RKO (cell line): ENCODE measurements around the gene RNF166.

Experiments
- DNase-seq: peaks from one replicate; pipeline ENCODE4 v3.0.0-alpha.2; 2016; ENCODE audit warnings: low spot score

The RNF166 gene

DNA sequence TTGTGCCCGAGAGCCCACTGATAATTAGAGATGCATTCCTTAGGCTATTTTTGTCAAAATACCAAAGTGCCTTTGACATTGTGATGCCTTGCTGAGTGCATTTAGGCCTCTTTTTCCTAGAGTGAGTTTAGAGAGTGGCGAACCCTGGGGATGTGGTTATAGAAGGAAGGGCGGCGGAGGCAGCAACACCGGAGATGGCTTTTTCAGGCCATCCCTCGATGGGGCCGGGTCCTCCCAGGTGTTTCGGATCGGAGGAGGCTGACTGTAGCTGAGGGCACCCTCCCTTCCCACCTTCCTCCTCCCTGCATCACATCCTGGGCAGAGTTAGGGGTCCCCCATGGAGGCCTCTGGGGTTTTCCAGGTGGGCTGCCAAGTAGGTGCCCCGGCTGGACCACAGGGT lies 13.3 kb downstream of the RNF166 start:
- no peak for DNase-seq

DNA sequence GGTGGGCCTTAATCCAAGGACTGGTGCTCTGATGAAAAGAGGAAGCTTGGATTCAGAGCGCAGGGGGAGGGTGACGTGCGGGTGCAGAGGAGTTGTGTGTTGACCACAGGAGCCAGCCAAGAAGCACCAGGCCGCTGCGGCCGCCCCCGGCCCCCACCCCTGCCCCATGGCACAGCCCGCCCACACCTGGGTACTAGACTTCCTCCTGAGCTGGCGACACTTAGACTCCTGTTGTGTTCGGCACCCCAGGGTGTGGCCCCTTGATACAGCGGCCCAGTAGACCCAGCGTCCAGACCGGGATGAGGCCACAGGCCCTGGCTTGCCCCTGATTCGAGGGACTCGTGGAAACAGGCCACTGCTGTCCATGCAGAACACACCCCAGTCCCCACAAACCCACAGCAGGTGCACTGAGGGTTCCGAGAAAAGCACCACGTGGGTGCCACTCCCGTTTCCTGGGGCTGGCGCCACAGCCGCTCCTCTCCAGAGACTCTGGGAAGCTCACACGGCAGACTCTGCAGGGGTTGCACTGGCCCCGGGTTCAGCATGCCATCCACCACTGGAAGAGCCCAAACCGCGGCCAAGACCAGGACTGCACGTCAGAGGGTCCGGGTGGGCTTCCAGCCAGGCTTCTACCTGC lies 14.2 kb downstream of the RNF166 start:
- no peak for DNase-seq

DNA sequence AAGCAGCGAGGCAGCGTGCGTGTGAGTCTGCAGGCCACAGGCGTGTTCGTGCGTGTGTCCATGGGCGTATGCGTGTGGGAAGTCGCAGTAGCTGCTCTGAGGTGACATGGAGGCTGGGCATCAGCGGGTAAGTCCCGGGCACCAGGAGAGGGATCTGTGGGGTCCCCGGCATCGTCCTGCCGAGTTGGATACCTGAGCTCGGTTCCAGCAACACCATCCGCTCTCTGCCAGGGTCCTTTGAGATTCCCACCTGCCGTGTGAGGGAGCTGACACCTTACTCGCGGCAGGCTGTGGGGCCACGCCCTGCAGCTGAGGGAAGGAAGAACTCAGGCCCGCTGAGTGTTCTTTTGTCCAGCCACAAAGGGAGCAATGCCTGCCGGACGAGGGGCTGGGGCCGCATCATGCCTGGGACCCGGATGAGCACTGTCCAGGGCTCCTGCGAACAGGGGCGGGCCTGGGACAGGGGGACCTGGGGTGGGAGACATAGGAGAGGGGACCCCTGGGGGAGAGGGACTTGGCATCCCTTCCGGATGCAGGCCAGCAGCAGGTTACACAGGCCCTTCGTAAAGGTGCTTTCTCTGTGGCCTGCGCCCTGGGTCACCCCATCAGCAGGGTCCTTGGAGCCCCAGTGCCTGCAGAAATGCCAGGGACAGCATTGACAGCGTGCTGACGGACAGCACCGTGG lies 14.9 kb downstream of the RNF166 start:
- no peak for DNase-seq

DNA sequence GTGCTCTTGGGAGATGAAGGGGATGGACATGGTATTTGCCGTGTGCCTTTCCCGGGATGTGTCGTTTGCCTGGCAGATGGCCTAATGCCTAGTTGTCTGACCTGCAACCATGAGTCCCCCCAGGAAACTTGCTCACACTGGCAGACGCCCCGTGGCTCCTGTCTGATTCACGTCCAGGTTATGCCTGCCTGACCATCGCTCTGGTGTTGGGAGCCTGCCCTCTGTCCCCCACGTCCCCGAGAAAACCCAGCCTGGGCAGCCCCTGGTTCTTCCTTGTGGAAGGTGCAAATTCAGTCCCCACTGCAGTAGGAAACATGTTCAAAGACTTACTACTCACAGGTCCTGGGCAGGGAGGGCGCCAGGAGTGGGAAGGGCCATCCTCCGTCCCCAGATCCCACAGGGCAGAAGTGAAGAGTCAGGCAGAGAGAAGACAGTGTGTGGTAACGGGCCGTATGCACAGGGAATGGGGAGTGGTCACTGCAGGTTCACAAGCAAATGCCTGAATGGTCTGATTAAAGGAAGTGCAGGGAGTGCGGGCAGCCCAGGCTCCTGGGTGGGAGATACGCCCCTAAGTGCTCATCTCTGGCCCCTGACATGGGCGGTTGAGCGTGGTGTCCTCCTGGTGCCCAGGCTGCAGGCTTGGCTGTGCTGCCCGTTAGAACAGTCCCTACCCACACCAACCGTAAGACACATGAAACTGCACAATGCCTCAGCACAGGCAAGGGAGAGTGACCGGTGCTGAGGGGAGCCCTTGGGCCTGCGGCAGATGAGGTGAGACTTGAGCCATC lies 15.7 kb downstream of the RNF166 start:
- DNase-seq, result no peak

DNA sequence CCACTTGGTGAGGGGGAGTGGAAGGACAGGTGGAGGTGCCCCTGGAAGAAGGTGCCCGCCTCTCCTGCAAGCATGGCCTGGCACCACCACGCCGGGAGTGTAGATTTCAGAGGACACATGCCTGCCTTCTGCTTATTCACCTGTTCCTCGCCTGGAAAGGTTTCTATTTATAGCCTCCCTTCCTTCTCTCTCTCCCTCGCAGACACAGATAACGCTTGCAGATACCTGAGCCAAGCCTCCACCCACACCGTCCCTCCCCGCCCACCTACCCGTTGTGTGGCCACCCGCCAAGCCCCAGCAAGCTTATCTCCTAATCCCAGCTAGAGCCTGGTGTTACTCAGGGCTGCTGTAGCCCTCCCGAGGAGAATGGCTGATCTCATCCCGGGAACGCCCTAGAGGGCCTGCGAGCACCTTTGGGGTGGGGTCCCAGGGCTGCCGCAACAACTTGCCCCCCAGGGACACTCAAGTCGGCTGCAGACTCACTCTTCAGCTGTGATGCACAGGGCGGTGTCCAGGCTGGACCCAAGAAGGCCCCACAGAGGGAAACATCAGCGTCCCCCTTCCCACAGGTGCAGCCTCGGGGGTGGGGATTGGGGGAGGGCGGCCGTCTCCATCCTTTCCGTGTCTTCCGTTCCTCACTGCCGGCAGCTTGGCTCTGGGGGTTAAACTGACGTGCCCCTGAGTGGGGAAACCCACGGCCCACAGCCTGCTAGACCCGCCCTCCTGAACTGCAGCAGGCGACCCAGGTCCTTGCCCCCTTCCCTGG lies 18.0 kb downstream of the RNF166 start:
- no peak for DNase-seq

DNA sequence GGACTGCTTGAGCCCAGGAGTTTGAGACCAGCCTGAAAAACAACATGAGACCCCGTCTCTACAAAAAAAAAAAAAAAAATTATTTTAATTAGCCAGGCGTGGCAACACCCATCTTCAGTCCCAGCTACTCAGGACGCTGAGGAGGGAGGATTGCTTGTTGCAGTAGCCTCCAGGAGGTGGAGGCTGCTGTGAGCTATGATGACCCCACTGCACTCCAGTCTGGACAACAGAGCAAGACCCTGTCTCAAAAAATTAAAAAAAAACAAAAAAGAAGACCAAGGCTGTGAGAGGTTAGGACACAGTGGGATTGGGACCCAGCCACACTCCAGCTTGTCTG lies 18.6 kb downstream of the RNF166 start:
- no peak for DNase-seq

GRCh38 chr16:88687254-88687576 lies 19.0 kb downstream of the RNF166 start:
- DNase-seq, result no peak

DNA sequence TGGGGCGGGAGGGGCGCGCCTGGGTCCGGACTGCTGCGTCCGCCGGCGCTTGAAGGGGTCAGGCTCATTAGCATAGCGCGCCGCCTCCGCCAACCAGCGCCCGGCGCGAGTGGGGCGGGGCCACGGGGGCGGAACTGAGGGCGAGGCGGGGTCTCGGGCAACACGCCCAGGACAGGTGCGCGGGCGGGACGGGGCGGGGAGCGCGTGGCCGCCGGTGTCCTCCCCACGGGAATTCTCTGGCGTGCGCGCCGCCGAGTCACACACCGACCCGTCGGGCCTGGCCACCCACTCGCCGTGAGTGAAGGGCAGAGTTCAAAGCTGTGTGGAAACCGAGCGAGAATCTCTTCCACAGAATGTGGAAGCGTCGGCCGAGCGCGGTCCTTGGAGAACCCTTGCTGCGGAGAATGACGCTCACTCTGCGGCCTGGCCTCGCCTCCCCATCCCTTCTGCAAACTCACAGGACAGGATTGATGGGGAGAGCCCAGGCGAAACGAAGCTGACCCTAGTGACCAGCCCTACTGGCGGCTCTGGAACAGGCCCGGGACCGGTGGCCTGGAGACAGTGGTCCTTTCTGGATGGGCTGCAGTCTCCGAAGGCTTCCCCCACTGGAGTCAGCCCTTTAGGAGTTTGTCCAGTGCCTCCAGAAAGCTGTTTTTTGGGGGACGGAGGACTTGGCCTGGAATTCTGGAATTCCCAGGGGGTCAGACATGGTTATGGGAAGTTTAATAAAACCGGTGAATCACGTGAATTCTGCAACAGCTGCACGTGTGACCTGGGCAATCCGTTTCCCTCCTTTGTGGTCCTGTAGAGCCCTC lies 19.6 kb downstream of the RNF166 start, which contains the start of gene SNAI3:
Gene SNAI3 (minus strand): TSS at position 69 of the 815 bp plus-strand sequence. CDS start 101 bp downstream, outside the sequence.
- DNase-seq, result peak; percentile 80

DNA sequence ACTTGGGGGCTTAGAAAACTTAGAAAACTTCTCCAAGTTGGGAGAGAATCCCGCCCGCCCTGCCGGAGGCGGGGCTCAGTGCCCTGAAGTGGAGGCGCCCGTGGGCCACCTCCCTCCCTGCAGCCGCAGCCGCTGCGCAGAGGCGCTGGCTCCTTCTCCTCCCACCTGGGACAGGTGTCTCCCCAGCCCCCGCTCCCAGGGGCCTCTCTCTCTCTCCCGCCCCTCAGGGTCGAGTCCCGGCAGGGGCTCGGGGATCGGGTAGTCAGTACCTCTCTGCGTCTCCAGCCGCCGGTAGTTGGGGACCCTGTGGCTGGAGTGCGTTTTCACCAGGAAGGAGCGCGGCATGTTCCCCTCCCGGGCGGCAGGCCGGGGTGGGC lies 20.2 kb downstream of the RNF166 start:
- DNase-seq, result no peak

DNA sequence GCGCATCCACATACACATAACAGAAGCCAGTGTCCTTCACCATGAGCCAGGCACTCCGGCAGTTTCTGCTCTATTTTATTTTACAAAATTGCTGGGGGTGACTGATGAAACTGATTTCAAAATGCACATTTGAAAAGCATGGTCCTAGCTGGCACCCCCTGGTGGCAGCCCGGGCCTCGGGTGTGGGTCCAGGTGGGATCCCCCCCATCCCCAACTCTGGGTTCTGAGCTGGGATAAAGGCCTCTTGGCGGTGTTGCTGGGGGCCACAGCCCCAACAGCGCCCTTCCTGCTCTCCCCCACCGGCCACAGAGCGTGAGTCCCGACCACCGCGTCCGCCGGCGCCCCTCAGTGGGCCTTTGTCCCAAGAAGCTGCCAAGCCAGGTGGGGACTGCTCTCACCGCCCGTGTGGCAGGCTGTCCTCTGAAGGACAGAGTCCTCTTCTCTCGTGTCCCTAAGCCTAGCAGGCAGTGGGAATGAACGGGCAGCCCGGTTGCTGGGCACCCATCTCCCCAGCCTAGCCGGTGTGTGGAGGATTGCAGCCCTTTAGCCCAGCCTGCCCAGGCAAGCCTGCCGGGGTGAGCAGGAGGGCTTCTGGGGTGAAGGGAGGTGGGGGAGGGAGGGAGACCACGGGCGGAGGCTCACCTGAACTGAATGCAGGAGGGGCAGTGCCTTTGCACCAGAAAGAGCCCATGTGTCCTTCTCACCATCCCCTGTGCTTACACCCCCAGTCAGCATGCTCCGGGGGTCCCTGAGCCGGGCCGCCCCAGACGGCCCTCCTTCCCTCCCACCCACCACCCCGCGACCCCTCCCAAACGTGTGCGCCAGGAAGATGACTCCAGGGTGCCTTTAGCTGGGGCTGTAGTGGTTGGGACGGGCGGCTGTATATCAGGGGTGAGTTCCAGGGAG lies 20.8 kb downstream of the RNF166 start:
- peak; percentile 56 for DNase-seq

DNA sequence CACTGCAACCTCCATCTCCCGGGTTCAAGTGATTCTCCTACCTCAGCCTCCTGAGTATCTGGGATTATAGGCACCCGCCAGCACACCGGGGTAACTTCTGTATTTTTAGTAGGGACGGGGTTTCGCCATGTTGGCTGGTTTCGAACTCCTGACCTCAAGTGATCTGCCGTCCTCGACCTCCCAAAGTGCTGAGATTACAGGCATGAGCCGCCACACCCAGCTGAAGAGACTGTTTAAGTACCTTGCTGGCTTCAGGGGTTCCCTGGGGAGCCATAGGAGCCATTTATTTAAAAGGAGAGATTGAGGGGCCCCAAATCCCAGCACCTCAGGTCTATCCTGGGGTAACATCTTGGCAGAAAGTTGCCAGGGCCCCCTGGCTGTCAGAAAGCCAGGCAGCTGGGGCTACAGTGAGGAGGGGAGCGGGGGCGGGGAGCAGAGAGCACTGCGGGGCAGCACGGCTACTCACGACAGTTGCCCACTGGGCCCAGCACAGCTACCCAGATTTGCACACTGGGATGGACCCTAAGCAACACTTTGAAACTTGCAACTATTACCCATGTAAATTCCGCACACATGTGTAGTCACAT lies 21.5 kb downstream of the RNF166 start:
- DNase-seq, result no peak

- DNase-seq, result no peak
These were observed 24.3 kb downstream of the RNF166 start for GRCh38 chr16:88681709-88682451.

- no peak for DNase-seq
These were observed 25.0 kb downstream of the RNF166 start for GRCh38 chr16:88681084-88681680.

DNA sequence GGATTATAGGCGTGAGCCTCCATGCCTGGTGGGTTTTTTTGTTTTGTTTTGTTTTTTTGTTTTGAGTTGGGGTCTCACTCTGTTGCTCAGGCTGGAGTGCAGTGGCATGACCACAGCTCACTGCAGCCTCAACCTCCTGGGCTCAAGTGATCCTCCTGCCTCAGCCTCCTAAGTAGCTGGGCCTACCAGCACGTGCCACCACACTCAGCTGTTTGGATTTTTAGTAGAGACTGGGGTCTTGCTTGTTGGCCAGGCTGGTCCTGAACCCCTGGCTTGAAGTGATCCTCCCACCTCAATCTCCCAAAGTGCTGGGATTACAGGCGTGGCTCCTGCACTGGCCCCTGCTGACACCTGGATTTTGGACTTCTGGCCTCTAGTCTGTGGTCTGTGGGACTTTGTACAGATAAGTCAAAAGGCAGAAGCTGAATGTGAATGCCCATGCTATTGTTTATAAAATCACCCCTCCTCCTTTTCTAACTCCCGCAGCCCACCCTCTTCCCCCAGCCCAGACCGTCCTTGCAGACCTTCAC lies 25.6 kb downstream of the RNF166 start:
- DNase-seq, result no peak

DNA sequence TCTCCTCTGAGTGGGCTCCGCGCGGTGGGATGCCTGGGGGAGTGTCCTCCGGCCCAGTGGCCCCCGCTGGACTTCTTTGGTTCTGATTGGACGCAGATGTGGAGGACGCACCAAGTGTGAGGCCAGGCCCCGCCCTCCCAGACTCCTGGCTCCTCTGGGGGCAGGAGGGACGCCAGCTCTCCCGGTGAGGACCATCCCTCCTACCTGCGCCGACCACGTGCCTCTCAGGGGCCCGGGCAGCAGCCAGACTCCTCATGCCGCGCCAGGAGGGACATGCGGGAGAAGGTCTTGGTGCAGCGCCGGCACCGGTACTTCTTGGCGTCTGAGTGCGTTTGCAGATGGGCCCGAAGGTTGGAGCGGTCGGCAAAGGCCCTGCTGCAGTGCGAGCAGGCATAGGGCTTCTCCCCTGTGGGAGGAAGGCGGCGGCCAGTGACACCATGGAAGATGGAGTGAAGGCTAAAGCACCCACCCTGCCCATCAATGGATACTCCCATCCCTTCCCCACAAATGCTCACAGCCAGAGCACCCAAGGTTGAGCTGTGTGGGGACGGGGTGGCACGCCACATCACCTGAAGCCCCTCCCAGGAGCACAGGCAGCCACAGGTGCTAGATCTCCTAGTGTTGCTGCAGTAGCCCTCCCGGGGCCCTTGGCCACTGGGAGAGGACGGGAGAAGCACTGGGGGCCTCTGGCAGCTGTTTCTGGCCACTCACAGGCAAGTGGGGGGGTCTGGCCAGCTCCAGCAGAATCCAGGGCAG lies 27.8 kb downstream of the RNF166 start:
- no peak for DNase-seq

GRCh38 chr16:88677721-88678120 lies 28.5 kb downstream of the RNF166 start:
- no peak for DNase-seq

DNA sequence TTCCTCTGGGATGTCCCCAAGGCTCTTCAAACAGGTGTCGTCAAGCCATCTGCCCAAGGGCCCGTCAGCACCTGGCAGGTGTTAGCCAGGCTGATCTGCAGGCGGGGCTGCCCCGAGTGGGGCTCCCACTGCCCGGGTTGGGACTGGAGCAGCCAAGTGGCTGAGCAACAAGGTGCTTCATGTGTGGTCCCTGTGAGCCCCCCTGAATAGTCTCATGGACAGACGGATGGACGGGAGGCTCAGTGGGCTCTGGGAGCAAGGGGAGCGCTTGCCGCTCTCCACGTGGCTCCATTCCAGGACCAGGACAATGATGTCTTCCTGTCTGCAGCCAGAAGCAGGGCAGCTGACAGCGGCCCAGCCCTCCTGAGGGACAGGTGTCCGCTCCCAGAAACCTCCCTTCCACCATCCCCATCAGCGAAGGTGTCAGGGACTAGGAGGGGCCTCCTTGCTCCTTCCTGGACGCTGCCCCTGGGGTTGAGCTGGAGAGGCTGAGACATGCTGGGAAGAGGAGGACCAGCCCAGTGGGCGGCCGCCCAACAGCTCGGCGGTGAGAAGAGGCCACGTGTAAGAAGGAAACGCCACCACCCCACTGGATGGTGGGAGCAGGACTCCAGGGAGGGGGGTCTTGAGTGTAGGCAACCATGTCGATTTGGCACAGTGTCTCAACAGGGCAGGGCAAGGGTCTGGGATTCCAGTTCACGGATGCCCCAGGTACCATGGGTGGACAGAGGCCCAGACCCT lies 29.5 kb downstream of the RNF166 start:
- DNase-seq, result no peak
